BE2C (cell line): Measurements from ENCODE around the gene TFEB.

Source experiments
- DNase-seq: peaks from one replicate; pipeline ENCODE4 v3.0.0-alpha.2; 2020
- H3K27me3 ChIP-seq: fragments of 250-450 bp; sonication (Bioruptor Pico); 2 replicates; pipeline ENCODE4 v1.5.1; 2020; ENCODE audit warnings: mild to moderate bottlenecking
- H3K36me3 ChIP-seq: fragments of 250-450 bp; sonication (Bioruptor Pico); 2 replicates; pipeline ENCODE4 v1.5.1; 2020; ENCODE audit warnings: mild to moderate bottlenecking
- H3K4me1 ChIP-seq: fragments of 250-450 bp; sonication (Bioruptor Pico); 2 replicates; pipeline ENCODE4 v1.5.1; 2020
- H3K4me3 ChIP-seq: 2 replicates; pipeline ENCODE4 v1.5.1; 2011; ENCODE audit warnings: low read depth, low read length
- H3K9me3 ChIP-seq: fragments of 250-450 bp; sonication (Bioruptor Pico); 2 replicates; pipeline ENCODE4 v1.5.1; 2020
- TF ChIP-seq, protein P1 (sequence below): IDR thresholded peaks from 2 replicates; pipeline ENCODE4 v1.5.1; 2012; ENCODE audit warnings: mild to moderate bottlenecking, low read depth, low read length

TFEB gene

DNA sequence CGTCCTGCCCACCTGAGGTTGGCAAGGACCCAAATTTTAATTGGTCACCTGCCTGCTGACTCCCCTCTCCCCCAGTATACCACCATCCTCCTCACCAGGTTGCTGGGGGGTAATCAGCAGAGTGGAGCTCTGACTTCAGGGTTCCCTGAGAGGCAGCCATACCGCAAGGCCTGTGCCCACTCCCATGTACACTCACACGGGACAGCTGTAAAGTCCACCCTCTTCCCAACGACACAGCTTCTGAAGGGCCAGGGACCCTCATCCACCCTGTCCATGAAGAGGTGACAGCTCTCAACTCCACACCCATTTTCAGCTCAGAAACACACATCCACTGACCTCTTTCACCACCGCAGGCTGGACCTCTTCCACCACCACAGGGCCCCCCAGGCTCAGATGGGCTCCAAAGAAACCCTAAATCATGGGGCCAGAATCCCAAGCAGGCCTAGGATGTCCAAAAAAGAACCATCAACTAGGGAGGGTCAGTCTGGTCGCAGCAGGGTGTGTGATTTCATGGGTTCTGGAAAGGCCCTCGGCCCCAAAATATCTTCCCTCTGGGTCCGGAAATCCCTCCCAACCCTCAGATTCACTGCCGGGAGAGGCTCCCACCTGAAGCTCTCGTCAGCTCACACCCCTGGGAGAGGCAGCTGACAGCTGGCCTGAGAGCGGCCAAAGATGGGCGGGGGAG lies 30.0 kb downstream of the TFEB start:
- TF ChIP-seq, protein P1, sequence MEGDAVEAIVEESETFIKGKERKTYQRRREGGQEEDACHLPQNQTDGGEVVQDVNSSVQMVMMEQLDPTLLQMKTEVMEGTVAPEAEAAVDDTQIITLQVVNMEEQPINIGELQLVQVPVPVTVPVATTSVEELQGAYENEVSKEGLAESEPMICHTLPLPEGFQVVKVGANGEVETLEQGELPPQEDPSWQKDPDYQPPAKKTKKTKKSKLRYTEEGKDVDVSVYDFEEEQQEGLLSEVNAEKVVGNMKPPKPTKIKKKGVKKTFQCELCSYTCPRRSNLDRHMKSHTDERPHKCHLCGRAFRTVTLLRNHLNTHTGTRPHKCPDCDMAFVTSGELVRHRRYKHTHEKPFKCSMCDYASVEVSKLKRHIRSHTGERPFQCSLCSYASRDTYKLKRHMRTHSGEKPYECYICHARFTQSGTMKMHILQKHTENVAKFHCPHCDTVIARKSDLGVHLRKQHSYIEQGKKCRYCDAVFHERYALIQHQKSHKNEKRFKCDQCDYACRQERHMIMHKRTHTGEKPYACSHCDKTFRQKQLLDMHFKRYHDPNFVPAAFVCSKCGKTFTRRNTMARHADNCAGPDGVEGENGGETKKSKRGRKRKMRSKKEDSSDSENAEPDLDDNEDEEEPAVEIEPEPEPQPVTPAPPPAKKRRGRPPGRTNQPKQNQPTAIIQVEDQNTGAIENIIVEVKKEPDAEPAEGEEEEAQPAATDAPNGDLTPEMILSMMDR: no peak
- H3K4me3 ChIP-seq: no peak overlapping the region
- DNase-seq: no peak

DNA sequence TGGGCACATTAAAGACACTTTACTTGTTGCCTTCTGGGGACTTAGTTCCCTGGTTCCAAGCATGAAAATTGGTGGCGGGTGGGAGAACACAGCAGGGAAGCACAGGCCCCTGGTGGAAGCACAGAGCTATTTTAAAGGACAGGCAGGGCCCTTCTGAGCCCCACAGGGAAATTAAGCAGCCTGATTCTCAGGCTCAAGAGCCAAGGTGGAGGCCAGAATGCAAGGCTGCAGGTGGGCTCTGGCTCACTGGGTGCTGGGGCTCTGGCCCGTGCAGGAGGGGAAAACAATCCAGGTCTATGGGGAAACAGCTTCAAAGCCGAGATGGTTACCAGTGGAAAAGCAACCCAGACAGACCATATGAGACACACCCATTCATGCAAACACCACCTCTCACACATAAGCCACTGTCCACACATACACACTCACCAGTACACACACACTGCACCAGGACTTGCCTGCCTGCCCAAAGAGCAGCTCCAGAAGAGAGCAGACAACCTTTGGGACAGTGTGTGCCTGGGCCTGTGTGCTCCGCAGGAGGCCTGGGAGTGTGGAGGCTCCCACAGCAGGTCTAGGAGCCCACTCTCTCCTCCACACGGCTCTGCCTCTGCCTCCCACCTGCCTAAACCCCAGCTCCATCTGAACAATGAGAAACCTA lies 30.6 kb downstream of the TFEB start:
- H3K4me1 ChIP-seq: peaks cover 8% of the 10 kb centered on the region
- no peaks in the 10 kb centered on the region for H3K9me3 ChIP-seq
- H3K4me3 ChIP-seq: no peak overlapping the region
- no peaks in the 10 kb centered on the region for H3K36me3 ChIP-seq
- DNase-seq: no peak
- TF ChIP-seq, protein P1: no peak
- H3K27me3 ChIP-seq: no peaks in the 10 kb centered on the region

More for the DNA sequence above, 30.0 kb downstream of the TFEB start:
- Histone ChIP-seq H3K9me3 (no peaks in the 10 kb centered on the region), H3K36me3 (no peaks in the 10 kb centered on the region), H3K4me1 (peaks cover 8% of the 10 kb centered on the region), H3K27me3 (no peaks in the 10 kb centered on the region)

DNA sequence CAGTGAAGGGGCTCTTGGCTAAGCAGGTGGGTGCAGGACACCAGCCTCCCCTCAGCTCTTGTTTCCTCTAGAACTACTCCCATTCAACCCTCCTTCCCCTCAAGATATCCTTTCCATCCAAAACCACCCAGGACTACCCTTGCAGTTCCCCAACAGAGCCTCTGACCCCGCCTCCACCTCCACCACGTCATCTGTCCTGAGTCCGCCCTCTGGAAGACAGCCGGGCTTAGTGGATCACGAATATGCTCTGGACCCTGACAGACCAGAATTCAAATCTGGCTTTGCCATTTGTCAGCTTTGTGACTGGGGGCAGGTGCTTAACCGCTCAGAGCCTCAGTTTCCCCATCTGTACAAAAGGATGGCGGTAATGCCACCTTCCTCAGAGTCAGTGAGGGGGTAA lies 31.4 kb downstream of the TFEB start:
- Histone ChIP-seq H3K4me1 (peaks cover 8% of the 10 kb centered on the region), H3K36me3 (no peaks in the 10 kb centered on the region), H3K27me3 (no peaks in the 10 kb centered on the region), H3K9me3 (no peaks in the 10 kb centered on the region), H3K4me3 (no peak overlapping the region)
- no peak for DNase-seq
- TF ChIP-seq, protein P1: no peak

DNA sequence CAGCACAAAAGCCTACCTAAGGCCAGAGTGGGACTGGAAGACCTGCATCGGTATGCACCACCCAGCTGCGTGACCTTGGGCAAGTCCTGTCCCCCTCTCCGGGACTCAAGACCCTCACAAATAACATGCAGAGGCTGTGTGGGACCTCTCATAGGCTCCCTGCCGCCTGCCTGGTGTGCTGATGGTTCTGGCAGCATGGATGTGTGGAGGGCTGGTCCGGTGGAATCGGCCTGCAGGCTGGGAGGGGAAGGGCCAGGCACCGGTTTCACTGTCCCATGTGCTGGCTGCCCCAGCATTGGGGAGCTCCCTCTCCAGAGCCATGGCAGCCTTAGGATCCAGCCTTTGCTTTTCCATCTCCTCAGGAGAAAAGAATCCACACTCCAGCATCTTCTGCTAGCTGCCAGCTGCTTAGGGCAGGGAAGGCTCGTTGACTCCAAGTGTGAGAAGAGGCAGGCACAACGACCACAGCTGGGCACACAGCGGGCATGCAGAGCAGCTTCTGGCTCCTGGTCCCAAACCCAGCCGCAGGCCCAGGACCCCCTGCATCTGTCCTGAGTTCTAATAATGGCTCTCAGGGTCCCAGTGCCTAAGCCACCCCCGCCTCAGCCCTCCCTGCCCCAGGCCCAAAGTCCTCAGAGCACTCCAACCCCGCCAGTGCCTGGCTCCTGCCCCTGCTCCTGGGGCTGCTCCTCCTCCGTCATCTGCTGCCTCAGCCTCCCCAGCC lies 32.5 kb downstream of the TFEB start:
- no peak for DNase-seq
- H3K4me1 ChIP-seq: peaks cover 8% of the 10 kb centered on the region
- H3K9me3 ChIP-seq: no peaks in the 10 kb centered on the region
- no peaks in the 10 kb centered on the region for H3K36me3 ChIP-seq
- TF ChIP-seq, protein P1: no peak
- H3K4me3 ChIP-seq: no peak overlapping the region
- H3K27me3 ChIP-seq: no peaks in the 10 kb centered on the region

DNA sequence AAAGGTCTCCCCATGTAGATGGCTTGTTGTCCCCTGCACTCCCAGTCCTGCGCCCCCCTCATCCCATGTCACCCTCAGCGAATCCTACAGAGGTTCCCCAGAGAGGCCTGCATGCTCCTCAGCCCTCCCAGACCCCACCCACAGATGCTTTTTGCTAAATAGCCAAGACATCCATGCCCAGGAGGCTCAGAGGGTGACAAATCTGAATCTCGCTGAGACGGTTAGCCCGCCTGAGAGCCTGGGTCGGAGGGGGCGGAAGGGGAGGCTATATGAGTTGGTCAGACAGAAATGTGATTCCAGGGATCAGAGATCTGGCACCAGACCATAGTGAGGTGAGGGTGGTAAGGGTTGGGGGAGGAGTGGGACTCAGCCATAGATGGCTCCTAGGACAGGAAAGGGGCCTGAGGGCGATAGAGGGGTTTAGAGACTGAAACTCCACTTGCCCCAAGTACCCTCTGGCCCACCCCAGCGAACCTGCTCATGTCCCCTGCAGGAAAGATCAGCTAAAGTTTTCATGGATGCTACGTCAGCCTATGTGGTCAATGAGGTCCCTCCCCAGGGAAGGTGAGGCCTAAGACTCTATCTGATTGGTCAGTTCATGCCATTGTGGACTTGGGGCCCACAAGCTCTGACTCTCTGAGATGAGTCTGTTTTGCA lies 33.2 kb downstream of the TFEB start:
- no peaks in the 10 kb centered on the region for H3K9me3 ChIP-seq
- H3K4me3 ChIP-seq: no peak overlapping the region
- peaks cover 8% of the 10 kb centered on the region for H3K4me1 ChIP-seq
- no peaks in the 10 kb centered on the region for H3K27me3 ChIP-seq
- H3K36me3 ChIP-seq: no peaks in the 10 kb centered on the region
- TF ChIP-seq, protein P1: no peak
- no peak for DNase-seq
